DMS53 treated with DMSO at 0.1 percent for 48 hours (cell line): ENCODE measurements around the gene INSYN2A.

Experiments
- DNase-seq: peaks from one replicate; lab custom pipeline; 2025; ENCODE audit not compliant: unreplicated experiment; lab: John Stamatoyannopoulos, UW

The INSYN2A gene, protein sequence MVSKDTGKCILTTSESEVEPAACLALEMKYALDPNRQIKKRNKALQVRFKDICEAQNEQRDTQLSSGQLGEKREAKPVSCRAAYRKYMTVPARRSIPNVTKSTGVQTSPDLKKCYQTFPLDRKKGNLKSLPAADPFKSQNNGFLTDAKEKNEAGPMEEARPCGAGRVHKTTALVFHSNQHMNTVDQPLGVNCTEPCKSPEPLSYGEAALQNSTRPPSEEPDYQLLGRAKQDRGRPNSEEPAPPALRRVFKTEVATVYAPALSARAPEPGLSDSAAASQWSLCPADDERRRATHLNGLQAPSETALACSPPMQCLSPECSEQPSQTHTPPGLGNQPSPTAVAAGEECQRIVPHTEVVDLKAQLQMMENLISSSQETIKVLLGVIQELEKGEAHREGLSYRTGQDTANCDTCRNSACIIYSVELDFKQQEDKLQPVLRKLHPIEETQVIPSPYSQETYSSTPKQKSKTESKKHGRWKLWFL

DNA sequence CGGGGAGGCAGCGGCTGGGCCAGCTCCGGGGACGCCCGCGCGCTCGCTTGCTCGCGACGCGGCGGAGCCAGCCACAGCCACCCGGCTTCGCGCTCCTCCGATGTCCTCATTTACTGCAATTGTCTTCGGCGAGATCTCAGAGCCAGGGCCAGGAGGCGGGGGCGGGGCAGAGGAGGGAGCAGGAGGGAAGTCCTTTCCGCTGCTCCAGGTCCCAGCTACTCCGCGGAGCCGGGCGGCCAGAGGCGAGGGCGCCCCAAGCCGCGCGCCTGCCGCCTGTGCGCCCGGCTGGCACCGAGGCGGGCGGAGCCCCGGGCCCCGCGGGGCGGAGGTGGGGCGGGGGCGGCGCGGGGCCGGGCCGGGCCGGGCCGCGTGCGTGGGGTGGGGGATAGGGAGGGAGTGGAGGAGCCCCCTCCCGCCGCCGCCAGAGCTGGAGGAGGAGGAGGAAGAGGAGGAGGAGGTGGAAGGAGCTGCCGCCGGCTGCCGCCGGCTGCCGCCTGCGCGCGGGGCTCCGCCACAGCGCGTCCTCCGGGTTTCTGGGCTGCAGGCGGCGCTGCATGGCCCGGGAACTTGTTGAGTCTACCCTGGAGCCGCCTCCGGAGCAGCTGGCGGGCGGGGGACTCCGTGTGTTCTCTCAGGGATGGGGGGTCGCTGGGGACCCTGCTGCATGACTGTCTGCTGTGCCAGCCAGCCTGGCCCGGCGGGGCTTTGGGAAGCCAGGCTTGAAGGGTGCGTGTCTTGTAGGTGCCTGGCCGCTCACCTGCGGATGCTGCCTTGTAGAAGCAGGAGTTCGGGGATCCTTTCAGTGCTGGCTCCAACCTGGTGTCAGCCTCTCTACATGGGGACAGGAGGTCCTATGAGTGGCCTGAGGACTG, at the start of gene INSYN2A:
Gene INSYN2A, minus strand, starts transcription at position 310 of the 872 bp plus-strand sequence. CDS start 20,196 bp downstream, outside the sequence.
- no peak for DNase-seq

DNA sequence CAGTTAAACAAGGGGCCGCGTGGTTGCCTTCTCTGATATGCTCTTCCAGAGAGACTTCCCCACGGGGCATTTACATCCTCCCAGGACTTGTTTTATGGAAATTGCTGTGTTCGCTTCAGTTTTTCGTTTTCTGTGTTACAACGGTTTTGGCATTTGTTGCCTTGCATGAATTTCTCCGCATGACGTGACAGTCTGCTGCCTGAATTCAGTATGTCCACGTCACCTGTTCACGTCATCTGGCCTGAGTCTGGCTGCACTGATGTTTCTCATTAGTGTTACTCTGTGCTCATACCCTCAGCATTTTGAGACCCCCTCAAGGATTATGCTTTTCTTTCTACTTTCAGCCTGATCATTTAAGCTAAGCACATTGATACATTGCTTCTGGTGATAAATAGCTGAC, 49.1 kb upstream of the INSYN2A start:
- no peak for DNase-seq

DNA sequence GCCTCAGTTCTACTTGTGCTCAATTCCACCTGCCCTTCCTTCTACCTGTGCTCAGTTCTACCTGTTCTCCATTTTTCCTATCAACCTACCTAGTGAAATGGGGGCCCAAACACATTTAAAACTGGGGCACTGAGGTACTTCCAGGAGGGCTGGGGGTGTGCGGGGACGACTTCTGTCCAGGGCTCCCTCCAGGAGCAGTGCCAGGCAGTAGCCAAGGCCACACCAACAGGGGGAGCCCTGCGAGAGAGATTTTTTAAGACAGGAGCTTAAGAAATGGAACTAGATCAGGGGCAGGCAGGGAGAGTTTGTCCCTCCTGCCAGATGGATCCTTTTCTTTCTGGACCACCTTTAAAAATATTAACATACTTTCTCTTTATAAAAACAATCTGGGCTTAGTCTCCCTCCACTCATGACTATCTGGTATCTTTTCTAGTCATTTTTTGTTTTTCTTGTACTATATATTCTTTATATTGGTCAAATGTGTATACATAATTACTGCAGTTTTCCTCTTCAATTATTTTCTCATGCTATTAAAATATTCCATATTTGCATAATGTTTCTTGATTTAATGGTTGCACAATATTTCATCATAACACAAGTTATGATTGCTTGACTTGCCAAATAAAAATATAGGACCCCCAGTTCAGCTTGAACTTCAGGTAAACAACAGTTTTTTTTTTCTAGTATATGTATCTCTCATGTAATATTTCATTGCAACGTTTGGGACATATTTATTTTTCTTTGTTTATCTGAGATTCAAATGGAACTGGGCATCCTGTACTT, 47.3 kb upstream of the INSYN2A start:
- DNase-seq, result peak; percentile 5

DNA sequence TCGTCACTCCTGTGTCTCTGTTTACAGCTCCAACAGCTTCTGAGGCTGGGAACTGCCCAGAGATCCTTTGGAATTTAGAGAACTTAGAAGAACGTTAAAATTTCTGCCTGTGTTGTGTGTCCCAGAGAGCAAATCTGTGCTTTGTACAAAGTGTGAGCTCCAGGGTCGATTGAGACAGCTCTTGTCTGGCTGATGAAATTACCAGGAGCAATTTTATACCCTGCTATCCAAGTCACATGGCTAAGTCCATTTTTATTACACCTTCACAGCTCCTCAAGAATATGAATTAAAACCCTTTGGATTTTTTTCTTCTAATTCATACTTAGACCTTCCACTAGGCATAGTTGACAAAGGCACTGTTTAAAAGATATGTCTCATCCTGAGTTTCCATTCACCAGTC, 46.5 kb upstream of the INSYN2A start:
- DNase-seq, result no peak

DNA sequence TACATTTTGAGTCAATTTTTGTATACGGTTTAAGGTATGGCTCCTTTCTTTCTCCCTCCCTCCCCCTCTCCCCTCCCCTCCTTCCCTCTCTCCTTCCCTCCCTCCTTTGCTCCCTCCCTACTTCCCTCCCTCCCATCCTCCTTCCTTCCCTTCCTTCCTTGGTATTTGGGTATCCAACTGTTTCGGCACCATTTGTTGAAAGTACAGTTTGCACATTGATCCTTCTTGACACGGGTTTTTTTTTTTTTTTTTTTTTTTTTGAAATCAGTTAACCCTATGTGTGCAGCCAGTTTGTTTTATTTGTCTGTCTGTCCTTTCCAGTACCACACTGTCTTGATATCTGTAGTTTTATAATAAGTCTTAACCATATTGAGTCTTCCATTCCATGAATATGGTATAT, 39.9 kb upstream of the INSYN2A start:
- no peak for DNase-seq

DNA sequence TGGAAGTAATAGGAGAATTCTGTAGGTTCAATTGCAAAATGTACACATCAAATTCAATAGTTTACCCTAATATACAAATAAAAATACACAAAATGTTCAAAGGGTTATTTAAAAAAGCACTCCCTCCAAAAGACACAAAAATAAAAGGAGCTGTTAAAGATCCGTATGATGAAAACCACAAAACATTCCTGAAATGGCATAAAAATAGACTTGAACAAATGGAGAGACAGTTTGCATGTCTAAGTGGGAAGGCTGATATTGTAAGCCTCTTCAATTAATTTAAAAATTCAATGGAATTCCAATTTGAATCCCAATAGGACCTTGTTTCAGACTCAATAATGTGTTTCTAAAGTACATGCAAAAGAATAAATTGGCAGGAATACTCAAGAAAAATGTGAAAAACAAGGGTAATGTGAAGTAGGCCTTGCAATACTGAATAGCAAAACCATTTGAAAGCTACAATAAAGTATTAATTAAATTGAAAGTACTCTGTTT, 38.0 kb upstream of the INSYN2A start:
- DNase-seq, result no peak

DNA sequence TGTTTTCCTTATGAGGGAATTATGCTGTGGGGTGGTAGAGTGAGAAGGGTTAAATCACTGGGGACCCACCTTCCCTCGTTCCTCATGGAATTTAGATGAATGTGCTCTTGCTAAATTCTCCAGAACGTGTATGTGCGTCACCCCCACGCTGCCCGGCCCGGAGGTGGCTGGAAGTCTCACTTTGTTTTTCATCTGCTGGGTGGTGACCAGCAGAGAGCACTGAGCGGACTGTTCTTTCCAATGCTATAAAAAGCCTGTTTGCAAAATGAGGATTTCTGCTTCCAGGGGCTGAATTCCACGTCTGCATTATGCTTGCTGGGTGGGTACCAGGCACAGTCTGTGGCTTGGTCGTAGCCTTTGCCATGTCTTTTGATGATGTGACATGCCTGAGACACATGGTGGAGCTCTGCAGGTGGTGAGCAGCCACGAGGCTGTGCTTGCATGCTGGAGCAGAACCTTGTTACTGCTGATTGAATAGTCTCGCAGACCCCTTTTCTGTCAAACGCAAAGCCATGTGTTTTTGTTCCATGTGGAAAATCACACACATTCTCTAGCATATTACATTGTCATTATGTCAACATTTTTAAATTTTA, 31.9 kb upstream of the INSYN2A start:
- DNase-seq, result no peak

DNA sequence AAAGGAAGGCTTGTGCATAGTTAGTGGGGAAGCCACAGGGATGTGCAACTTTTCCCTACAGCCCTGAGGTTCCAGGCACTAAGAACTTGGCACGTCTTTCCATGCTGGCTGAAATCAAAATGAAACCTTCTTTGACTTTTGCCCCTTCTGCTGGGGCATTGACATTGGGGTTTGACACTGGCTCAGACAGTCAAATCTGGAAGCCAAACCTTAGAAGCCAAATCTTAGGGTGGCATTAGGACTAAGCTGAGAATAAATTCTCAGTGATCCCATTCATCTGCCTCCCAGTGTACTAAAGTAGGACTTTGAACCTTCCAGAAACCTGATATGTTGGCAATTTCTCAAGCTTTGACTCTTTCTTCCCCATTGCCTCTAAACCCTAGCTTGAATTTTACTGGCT, 31.3 kb upstream of the INSYN2A start:
- DNase-seq, result peak; percentile 0

DNA sequence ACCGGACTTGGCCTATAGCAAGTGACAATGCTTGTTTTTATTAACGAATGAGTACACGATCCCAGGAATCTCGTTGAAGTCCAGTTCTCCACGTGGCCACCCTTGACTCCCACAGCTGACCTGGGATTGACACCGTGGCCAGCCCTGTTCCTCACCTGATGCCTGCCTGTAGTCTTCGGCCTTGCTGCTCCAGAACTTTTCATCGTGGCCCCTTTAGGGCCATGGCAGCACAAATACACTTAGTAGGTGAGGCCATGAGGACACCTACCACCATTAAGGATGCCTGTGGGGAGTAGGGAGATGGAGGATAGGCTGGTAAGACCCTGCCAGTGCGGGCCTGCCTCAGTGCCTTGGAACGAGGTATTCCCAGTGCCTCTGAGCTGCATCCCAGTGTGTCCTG, 30.6 kb upstream of the INSYN2A start:
- DNase-seq, result no peak

DNA sequence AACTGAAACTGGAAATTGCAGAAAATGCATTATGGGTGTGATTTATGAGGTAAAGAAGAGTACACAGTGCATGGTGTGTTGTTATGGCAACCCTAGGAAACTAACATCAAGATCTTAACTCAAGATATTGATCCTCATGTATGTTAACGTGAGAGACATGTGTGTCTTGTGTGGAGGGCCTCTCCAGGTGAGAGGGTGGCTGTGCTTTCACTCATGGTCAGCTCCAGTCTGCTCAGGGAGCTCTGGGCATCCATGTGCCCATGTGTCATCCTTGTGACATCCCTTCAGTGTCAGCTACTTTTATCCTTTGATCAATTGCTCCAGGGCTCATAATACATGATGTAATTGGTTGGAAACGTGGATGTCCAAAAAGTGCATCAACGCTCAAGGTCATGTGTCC, 24.9 kb upstream of the INSYN2A start:
- no peak for DNase-seq

DNA sequence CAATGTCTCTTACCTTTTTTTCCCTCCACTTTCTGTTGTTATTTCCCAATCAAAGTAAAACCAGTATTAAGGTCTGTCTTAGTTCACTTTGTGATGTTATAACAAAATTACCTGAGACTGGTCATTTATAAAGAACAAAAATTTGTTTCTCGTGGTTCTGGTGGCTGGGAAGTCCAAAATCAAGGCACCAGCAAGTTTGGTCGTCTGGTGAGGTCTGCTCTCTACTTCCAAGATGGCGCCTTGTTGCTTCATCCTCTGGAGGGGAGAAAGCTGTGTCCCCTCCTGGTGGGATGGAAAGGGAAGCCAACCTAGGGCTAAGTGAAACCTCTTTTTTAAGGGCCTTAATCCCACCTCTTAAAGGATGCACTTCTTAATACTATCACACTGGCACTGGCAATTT, 22.3 kb upstream of the INSYN2A start:
- DNase-seq, result no peak

DNA sequence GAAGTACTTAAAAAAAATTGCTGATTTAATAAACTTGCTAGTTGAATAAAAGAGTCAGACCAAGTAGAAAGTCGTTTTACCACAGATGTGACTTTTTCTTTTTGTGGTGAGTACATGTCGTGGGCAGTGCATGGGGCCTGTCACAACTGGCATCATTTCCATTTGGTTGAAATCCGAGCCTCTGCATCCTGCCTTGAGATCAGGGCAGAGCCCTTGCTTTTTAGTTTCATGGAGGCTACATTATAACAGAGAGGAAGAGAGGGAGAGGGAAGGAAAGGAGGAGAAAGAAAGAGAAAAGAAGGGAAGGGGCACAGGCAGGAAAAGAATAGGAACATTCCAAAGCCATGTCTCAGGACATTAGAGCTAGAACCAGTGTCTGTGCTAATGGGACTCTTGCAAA, 20.4 kb upstream of the INSYN2A start:
- no peak for DNase-seq

DNA sequence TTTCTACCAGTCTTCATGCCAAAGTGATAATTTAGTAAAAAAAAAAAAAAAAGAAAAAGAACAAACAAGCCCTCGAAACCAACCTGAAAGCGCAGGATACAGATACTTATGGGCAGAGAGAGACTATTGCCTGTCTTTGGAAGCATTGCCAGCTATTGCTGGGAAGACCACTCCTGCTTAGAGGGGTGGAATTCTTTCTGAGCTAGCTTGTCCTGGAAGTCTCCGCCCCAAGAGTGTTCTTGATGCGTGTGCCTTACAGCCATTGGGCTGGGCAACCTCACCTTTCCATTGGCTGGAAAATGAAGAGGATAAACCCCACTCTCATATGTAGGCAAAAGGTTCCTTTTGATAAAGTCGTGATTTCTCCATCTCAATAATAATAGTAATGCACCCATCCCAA, 19.9 kb upstream of the INSYN2A start:
- no peak for DNase-seq

DNA sequence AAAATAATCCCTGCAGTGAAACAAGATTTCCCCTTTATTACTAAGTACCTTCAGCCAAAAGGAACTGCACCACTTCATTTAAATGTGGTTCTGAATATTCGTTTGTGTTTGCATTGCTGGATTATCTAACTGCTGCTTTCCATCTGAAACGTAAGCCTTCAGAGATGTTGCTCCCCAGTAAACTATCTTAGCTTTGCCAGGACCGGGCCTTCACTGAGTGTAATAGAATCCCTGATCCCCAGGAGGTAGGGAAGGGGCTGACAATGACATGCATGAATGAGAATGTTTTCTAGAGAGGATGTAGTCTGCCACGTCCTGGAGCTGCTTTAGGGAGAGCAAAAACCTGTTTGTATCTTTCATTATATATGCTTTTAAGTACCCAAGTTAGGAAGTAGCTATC, 19.5 kb upstream of the INSYN2A start:
- no peak for DNase-seq

DNA sequence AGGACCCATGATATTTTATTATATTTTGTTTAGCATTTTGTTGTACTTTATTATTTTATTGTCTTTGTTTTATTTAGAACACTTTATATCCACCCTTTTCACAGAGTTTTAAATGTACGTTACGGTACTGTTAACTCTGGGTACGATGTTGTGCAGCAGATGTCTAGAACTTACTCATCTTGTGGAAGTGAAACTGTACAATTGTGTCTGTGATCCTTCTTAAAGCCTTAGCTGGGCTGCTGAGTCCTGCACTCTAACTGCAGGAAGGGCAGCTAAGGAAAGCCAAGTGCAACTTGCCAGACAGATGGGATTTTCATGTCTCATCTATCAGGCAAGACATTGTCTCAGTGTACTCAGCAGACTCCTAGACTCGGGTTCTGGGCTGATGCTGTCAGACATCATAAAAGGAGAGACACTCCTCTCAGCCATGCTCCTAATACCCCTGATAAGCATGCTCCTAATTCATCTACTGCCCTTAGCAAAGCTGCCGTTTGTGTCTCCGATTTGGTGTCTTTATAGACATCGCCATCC, 14.6 kb upstream of the INSYN2A start:
- no peak for DNase-seq

DNA sequence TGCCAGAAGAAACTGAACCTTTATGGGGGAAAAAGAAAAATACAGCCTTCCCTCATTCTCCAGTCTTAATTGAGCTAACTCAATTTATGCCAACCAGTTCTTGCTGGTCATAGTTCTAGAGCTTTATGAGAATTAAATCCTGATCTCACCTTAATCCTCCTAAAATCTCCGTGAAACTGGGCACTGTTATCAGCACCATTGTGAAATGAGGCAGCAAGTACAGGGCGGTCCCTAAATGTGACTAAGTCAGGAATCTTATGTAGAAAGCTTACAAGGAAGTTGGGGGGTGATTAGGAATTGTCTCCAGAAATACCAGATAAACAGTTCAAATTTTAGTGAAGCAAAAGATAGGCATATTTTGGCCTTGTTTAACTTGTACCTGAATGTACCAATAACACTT, 10.7 kb upstream of the INSYN2A start:
- DNase-seq, result no peak

DNA sequence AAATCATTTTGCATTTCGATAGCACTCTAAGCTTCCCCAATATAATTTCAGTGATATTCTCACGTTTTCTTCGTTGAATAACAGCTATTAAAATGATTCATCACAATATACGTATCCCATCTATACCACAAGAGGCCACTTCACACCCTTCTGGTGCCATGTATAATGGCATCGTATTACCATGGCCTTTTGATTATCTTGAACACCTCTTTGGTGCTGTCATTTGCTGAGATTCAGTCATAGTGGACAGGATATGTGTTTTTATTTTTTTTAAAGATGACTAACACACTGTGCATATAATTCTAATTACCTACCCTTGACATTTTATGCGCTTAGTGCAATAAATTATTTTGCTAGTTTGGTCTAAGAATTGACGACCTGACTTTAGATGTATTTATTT, 6.7 kb upstream of the INSYN2A start:
- DNase-seq, result no peak

DNA sequence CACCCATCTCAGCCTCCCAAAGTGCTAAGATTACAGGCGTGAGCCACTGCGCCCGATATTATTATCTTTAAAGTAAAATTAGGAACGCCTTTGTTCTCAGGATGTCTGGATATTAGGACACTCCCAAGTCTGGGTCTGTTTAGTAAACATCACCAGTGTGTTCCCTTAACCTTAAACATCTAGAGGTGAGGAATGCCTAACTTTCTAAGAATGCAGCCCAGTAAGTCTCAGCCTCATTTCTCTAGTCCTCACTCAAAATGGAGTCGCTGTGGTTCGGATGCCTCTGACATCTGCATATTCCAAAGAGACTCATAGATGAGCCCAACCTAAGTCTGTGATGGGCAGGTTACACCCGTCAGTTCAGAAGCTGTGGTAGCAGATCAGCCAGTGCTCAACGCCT, 4.3 kb upstream of the INSYN2A start:
- no peak for DNase-seq

DNA sequence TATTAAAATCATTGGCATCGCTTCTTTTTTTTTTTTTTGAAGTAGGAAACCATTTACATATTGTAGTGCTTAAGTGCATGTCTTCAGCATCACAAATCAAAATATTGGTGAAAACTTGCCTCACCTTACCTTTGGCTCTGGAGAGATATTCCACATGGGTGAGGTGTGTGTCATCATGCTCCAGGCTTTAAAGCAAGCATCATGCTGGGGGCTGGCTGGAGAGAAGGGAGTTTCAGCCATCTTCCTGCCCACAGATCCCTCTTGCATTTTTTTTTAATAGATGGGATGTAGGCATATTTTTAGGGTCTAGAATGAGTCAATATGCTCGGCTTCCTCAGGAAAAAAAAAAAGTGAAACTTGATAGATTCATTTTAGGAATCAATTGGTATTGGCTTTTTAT, 2.3 kb upstream of the INSYN2A start:
- no peak for DNase-seq

DNA sequence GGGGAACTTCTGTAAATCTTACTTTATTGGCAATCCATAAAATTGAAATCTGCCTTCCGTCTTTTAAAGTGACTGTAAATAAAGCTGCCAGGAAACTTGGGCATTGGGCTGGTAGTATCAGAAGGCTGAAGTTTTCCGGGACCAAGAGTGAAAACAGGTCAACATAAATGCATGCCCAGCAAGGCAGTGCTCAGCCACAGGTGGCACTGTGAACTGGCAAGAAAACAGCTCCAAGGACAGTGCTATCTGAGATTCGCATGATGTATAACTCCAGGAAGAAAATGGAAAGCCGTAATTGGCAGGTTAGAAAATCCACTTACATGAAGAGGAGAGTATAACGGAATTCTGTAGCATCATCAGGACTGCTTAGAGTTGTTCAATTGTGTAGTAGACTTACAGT, 1.9 kb upstream of the INSYN2A start:
- no peak for DNase-seq

DNA sequence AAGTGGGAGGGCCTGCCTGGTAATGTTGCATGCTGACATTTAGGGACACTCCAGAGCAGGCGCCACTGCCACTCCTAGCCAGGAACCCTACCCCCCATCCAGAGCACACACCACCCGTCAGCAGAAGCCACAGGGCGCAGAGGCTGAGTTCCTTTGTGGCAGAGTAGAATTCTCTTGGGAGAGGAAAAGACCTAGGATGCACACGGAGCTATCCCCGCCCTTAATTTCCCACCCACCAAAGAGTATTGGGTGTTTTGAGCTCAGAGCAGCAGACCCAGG, 702 bp upstream of the INSYN2A start:
- no peak for DNase-seq
